ENCODE measurements around the gene SUGP1.

- TF ChIP-seq EZH2 (IDR thresholded peaks at IDR 0.05; ENCODE audit: insufficient read depth, poor library complexity, severe bottlenecking) = no peak
- TF ChIP-seq EZH2phosphoT487 (IDR thresholded peaks at IDR 0.05; ENCODE audit: insufficient read depth, low read depth) = no peak
Observed at GRCh38 chr19:19336597-19336996, 16.3 kb upstream of the SUGP1 start.

All from GM23248 (cell line).